Naive B cell (primary cell): ENCODE measurements around the gene ROBO3. TPM values are rescaled to one million over a fixed set of nuclear protein-coding genes. Genes with fewer than 3 reads are reported as not detected.

Experiments used
- ATAC-seq, 2 donors: fragments of 150-1000 bp; cut with Tn5 transposase; 2 replicates each; pipeline ENCODE4 v1.10.0; 2021; ENCODE audit warnings: low read depth in 2 of 2, mild to moderate bottlenecking in 2 of 2, moderate library complexity in 2 of 2
- DNase-seq: peaks from one replicate; pipeline ENCODE4 v3.0.0; 2022
- H3K27ac Mint-ChIP-seq, 6 donors: one replicate each; pipeline ENCODE4 v1.8.0; 2020 to 2022; ENCODE audit warnings: mild to moderate bottlenecking in 6 of 6, mixed read lengths in 6 of 6, moderate library complexity in 5 of 6, inconsistent platforms in 2 of 6
- H3K27me3 Mint-ChIP-seq, 3 donors: one replicate each; pipeline ENCODE4 v1.8.0; 2021 to 2022; ENCODE audit warnings: mixed read lengths in 3 of 3, mild to moderate bottlenecking in 1 of 3
- H3K36me3 Mint-ChIP-seq, 2 donors: one replicate each; pipeline ENCODE4 v1.8.0; 2020 to 2022; ENCODE audit warnings: mixed read lengths in 2 of 2, inconsistent platforms in 1 of 2, mild to moderate bottlenecking in 1 of 2
- H3K4me1 Mint-ChIP-seq, 3 donors: one replicate each; pipeline ENCODE4 v1.8.0; 2020 to 2022; ENCODE audit warnings: mixed read lengths in 3 of 3, inconsistent platforms in 1 of 3, mild to moderate bottlenecking in 1 of 3, moderate library complexity in 1 of 3
- H3K4me3 Mint-ChIP-seq, 8 donors: one replicate each; pipeline ENCODE4 v1.8.0; 2020 to 2022; ENCODE audit warnings: mild to moderate bottlenecking in 8 of 8, mixed read lengths in 8 of 8, moderate library complexity in 8 of 8, inconsistent platforms in 2 of 8
- H3K9me3 Mint-ChIP-seq, 7 donors: one replicate each; pipeline ENCODE4 v1.8.0; 2020 to 2022; ENCODE audit warnings: mixed read lengths in 7 of 7, mild to moderate bottlenecking in 5 of 7, inconsistent platforms in 2 of 7, moderate library complexity in 1 of 7
- polyA plus RNA-seq, 6 donors: library from polyadenylated mRNA; unstranded; fragments of 300-500 nt; fragmentation: Illumina TruSeq; gene quantifications; one replicate each; pipeline ENCODE4 v1.2.3, GENCODE V29; 2021; ENCODE audit warnings: low read depth in 6 of 6

The ROBO3 gene
- polyA plus RNA-seq, 6 donors from 2014 or later = 0.21 to 2.0 (median 0.69) TPM; not detected in 2

DNA sequence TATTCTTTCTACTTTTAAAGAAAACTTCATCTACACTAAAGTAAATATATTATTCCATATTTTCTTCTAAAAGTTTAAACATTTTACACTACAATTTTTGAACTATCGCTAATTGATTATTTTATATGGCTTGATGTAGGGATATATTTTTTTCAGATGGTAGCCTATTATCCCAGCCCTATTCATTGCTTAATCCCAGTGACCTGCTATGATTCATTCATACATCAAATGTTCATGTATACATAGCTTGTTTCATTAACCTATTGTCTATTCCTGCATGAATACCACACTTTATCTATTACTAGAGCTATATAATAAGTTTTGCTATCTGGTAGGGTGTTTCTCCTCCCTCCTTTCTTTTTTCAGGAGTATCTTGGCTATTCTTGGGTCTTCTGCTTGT, 37.4 kb downstream of the ROBO3 start:
- no peaks in the 10 kb centered on the region for H3K4me1 Mint-ChIP-seq
- H3K36me3 Mint-ChIP-seq = no peaks in the 10 kb centered on the region
- H3K27me3 Mint-ChIP-seq = peaks cover 34 to 41% (median 34%) of the 10 kb centered on the region in 3 donors
- H3K9me3 Mint-ChIP-seq = peaks cover 0 to 6% (median 0%) of the 10 kb centered on the region in 7 donors
- H3K27ac Mint-ChIP-seq = no peak overlapping the region
- no peak overlapping the region for H3K4me3 Mint-ChIP-seq
- ATAC-seq (no peak), DNase-seq (no peak)

DNA sequence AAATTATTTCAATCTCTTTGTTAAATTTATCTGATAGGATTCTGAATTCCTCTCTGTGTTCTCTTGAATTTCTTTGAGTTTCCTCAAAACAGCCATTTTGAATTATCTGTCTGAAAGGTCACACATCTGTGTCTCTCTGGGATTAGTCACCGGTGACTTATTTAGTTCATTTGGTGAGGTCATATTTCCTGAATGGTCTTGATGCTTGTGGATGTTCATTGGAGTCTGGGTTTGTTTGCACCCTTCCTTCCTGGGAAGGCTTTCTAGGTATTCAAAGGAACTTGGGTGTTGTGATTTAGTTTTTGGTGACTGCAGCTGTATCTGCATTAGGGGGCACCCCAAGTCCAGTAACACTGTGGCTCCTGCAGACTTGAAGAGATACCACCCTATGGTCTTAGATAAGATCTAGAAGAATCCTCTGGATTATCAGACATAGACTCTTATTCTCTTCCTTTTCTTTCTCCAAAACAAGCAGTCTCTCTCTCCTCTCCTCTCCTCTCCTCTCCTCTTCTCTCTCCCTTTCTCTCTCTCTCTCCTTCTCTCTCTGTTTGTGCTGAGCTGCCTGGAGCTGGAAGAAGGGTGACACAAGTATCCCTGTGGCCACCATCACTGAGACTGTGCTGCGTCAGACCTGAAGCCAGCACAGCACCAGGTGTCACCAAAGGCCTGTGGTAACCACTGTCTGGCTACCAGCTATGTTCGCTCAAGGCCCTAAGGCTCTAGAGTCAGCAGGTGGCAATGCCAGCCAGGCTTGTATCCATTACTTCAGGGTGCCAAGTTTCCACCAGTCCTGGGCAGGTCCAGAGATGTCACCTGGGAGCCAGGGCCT, 50.5 kb downstream of the ROBO3 start:
- ATAC-seq (no peak), DNase-seq (no peak)
- H3K4me1 Mint-ChIP-seq = no peaks in the 10 kb centered on the region
- H3K36me3 Mint-ChIP-seq = peaks cover 0 to 6% of the 10 kb centered on the region in 2 donors
- no peak overlapping the region for H3K27ac Mint-ChIP-seq
- H3K9me3 Mint-ChIP-seq = peaks cover 0 to 31% (median 19%) of the 10 kb centered on the region in 7 donors
- no peak overlapping the region for H3K4me3 Mint-ChIP-seq
- peaks cover 47 to 51% (median 51%) of the 10 kb centered on the region in 3 donors for H3K27me3 Mint-ChIP-seq

DNA sequence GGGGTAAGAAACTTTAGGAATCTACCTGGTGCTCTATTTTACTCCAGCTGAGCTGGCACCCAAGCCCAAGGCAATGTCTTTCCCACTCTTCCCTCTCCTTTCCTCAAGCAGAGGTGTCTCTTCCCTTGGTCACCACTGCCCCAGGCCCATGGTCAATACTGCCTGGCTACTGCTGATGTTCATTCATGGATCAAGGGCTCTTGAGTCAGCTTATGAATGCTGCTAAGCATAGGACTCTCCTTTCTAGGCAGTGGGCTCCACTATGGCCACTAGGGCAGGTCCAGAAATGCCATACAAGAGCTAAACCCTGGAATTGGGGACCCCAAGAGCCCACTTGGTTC, 51.1 kb downstream of the ROBO3 start:
- no peaks in the 10 kb centered on the region for H3K4me1 Mint-ChIP-seq
- no peak for ATAC-seq
- H3K4me3 Mint-ChIP-seq = no peak overlapping the region
- DNase-seq = no peak
- peaks cover 49 to 51% (median 51%) of the 10 kb centered on the region in 3 donors for H3K27me3 Mint-ChIP-seq
- H3K9me3 Mint-ChIP-seq = peaks cover 0 to 27% (median 19%) of the 10 kb centered on the region in 7 donors
- no peak overlapping the region for H3K27ac Mint-ChIP-seq
- H3K36me3 Mint-ChIP-seq = peaks cover 0 to 6% of the 10 kb centered on the region in 2 donors

DNA sequence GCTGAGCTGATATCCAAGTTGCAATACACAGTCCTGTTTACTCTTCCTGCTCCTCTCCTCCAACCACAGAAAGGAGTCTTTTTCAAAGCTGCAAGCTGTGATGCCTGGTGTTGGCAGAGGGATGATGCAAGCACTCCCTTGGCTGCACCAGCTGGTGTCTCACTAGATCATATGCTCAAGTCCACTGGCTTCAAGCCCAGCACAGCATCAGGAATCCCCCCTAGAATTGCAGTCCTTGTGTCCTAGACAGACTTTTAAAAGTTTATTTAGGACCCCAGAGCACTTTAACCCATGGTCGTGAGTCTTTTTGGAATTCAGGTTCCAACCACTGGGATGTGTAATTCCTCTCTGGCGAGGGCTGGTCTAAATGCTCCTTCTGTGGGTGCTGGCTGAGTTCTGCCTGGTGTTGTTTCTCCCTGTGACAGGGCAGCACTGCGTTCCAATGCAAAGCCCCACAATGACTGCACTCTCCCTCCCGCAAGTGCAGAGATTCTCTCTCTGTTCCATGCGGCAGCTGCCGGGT, 51.9 kb downstream of the ROBO3 start:
- Mint-ChIP-seq H3K36me3 (no peaks in the 10 kb centered on the region), H3K4me1 (no peaks in the 10 kb centered on the region), H3K27ac (no peak overlapping the region), H3K9me3 (peaks cover 0 to 19% (median 10%) of the 10 kb centered on the region in 7 donors), H3K27me3 (peaks cover 46 to 57% (median 53%) of the 10 kb centered on the region in 3 donors), H3K4me3 (peak overlapping the region in 1 of 8 donors; percentile 47)
- DNase-seq (no peak), ATAC-seq (no peak)

DNA sequence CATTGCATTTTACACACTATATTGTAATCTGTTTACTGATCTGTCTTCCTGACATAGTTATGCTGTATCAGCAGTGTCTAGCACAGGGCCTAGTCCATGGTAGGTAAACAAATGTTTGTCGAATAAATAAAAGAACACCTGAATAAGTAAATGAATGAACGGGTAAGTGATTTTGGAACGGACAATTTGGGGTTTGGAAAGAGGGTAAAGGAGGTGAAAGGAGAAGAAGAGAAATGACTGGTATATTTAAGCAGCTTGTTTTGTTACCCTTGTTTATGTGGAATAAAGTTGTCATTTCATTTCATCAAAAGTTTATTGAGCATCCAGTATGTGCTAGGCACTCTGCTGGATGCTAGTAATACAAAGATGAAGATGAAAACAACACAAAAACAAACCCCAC, 53.7 kb downstream of the ROBO3 start, which contains the start of gene HEPN1:
HEPN1 (plus strand) TSS at position 301 of the 400 bp plus-strand sequence.
- Mint-ChIP-seq H3K36me3 (no peaks in the 10 kb centered on the region), H3K9me3 (peaks cover 0 to 14% (median 6%) of the 10 kb centered on the region in 7 donors), H3K27ac (no peak within 1 kb of the TSS), H3K4me1 (no peaks in the 10 kb centered on the region), H3K27me3 (peaks cover 47 to 72% (median 68%) of the 10 kb centered on the region in 3 donors), H3K4me3 (peak within 1 kb of the TSS in 5 of 8 donors; percentile 23 to 82 (median 49))
- ATAC-seq = no peak
- no peak for DNase-seq

DNA sequence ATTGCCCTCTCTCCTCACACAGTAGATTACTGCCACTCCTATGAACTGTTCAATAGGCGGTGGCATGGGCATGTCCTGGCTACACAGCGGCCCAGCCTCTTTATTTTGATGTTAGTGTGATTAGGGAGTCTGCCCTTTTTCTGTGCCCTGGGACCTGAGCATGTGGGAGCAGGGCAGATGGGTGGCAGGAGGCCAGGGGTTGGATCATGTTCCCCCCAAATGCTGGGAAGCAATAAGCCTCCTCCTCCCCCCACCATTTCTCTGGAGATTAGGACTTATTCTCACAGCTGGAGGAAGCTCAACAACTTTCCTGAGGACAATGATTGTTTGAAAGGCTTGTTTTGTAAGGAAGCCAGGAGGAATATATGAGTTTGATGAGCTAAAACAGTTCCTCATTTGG, 54.7 kb downstream of the ROBO3 start:
- H3K27me3 Mint-ChIP-seq = peaks cover 48 to 80% (median 77%) of the 10 kb centered on the region in 3 donors

DNA sequence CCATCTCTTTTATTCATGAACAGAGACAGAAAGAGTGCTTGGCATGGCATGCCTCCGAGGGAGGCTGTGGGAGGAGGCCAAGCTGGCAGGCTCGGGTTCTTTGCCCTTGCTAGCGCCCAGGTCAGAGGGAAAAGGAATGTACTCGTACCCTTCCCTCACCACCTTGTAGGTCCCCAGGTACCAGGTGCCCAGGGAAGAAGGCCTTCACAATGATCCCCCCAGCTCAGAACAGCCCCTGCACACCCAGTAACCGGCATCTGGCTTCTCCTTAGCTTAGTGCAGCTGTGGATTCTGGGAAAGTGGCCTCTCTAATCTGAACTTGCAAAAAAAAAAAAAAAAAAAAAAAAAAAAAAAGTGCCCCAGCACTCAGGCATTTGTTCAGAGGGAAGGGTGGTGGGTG, 55.1 kb downstream of the ROBO3 start:
- Mint-ChIP-seq H3K27ac (no peak overlapping the region), H3K4me1 (no peaks in the 10 kb centered on the region), H3K9me3 (peaks cover 0 to 9% (median 0%) of the 10 kb centered on the region in 7 donors), H3K27me3 (peaks cover 44 to 81% (median 80%) of the 10 kb centered on the region in 3 donors), H3K36me3 (no peaks in the 10 kb centered on the region), H3K4me3 (peak overlapping the region in 6 of 8 donors; percentile 41 to 89 (median 80))
- ATAC-seq (peak in 1 of 2 donors; percentile 9), DNase-seq (no peak)

More for the DNA sequence above, 54.7 kb downstream of the ROBO3 start:
- DNase-seq (no peak), ATAC-seq (no peak)
- peaks cover 0 to 12% (median 4%) of the 10 kb centered on the region in 7 donors for H3K9me3 Mint-ChIP-seq
- no peaks in the 10 kb centered on the region for H3K4me1 Mint-ChIP-seq
- no peaks in the 10 kb centered on the region for H3K36me3 Mint-ChIP-seq
- H3K4me3 Mint-ChIP-seq = peak overlapping the region in 4 of 8 donors; percentile 23 to 89 (median 82)
- no peak overlapping the region for H3K27ac Mint-ChIP-seq

DNA sequence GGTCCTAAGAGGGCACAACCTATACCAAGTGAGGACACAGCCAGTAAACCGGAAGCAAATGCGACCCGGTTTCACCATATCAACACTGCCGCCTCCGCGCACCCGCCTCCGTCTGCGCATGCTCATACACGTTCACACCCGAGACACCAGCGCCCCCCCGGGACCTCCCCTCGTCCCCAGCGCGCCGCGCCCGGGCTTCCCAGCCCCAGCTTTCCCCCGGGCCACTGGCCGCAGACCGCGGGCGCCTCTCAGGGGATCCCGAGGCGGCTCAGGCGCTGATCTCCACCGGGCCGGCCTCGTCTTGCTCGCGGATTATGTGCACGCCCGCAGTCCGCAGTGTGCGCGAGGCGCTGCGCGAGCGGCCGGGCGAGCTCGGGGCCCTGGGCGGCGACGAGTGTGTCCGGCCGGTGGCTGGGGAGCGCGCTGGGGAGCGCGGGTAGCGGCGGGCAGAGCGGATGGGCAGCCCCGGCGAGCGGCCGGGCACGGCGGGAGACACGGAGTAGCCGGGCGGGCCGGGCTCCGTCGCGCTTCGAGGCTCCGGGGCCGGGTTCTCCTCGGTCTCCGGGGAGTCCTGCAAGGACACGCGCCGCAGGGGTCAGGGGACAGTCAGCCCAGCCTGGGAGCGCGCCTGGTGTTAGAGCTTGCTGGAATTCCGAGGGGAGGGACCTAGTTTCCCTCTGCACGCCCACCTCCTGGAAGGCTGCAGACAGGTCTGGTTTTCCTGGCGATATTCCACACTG, 55.8 kb downstream of the ROBO3 start:
- peak; percentile 28 for DNase-seq
- H3K27me3 Mint-ChIP-seq = peaks cover 37 to 79% (median 77%) of the 10 kb centered on the region in 3 donors
- ATAC-seq = peak; percentile 70 to 80

DNA sequence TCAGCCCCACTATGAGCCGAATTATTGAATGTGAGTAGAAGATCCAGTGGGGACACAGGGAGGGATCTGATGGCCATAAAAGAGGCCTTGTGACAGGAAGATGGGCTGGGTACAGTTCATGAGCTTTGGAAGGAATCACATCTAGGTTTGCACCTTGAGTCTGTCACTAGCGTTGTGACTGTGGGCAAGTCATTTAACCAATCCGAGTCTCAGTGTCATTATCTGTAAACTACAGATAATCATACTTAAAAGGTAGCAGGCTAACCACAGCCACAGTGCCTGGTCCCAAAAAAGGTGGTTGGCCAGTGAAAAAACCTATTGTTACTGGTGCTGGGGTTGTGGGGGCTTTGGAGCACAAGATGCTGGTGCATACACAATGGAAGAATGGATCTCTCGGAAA, 57.6 kb downstream of the ROBO3 start:
- Mint-ChIP-seq H3K27ac (peak overlapping the region in 1 of 6 donors; percentile 18), H3K4me3 (peak overlapping the region in 1 of 8 donors; percentile 21), H3K36me3 (no peaks in the 10 kb centered on the region), H3K27me3 (peaks cover 31 to 64% (median 63%) of the 10 kb centered on the region in 3 donors), H3K4me1 (no peaks in the 10 kb centered on the region), H3K9me3 (peaks cover 0 to 6% (median 0%) of the 10 kb centered on the region in 7 donors)
- no peak for DNase-seq
- ATAC-seq = no peak

More for the DNA sequence above, 55.8 kb downstream of the ROBO3 start:
- Mint-ChIP-seq H3K4me1 (no peaks in the 10 kb centered on the region), H3K36me3 (no peaks in the 10 kb centered on the region), H3K4me3 (peak overlapping the region in 7 of 8 donors; percentile 7 to 89 (median 78)), H3K27ac (no peak overlapping the region), H3K9me3 (peaks cover 0 to 6% (median 0%) of the 10 kb centered on the region in 7 donors)

DNA sequence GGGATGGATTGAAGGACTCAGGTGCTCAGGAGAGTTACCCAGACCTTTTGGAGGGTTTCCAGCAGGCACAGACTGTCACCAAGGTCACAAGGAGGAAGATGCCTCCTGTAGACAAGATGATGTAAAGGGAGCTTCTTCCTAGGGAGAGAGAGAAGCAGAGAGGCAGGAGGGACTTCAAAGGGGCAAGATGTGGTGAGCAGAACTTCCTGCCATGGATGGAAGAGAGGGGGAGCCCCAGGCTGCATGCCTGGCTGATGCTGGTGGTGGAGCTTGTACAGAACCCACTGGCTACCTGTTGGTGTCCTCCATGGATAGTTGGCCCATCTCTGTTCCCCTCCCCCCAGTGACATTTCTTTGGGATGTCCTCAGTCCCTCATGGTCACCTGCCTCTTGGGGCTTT, 58.1 kb downstream of the ROBO3 start:
- peak overlapping the region in 2 of 8 donors; percentile 21 to 37 for H3K4me3 Mint-ChIP-seq
- no peaks in the 10 kb centered on the region for H3K36me3 Mint-ChIP-seq
- H3K27me3 Mint-ChIP-seq = peaks cover 29 to 60% (median 58%) of the 10 kb centered on the region in 3 donors
- no peak for ATAC-seq
- peaks cover 0 to 6% (median 0%) of the 10 kb centered on the region in 7 donors for H3K9me3 Mint-ChIP-seq
- H3K4me1 Mint-ChIP-seq = no peaks in the 10 kb centered on the region
- H3K27ac Mint-ChIP-seq = no peak overlapping the region
- no peak for DNase-seq

DNA sequence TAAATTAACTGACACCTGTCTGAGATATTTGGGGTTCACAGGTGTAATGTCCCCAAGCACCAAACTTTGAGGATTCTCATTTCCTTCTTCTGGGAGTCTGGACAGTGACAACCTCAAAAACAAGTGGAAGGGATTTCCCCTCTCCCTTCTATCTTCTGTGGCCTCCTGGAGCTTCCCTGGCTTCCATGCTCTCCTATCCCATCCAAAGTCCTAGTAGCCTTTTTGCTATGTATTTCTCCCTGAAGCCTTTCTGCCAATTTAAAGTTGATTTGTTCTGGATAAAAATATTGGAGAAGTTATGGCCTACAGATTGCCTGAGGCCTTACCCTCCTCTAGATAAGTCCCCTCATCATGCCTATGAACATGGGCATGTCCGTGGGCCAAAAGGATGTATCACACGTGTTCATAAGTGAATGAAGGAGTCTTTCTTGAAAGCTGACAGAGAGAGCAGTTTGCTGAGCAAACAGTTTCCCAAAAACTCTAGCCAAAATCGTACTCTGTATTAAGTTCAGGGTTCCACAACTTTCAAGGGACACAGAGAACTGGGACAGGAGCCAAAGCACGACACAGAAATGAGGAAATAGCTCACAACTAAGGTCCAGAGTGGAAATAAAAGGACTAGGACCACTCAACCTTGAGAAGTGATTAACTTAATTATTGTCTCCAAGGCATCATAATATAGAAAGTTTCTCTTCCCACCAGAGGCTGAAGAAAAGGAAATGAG, 63.9 kb downstream of the ROBO3 start:
- Mint-ChIP-seq H3K36me3 (no peaks in the 10 kb centered on the region), H3K4me3 (no peak overlapping the region), H3K9me3 (peaks cover 0 to under 1% (median 0%) of the 10 kb centered on the region in 7 donors), H3K27me3 (peaks cover 6 to 25% (median 25%) of the 10 kb centered on the region in 3 donors), H3K27ac (no peak overlapping the region), H3K4me1 (peaks cover 0 to 5% (median 0%) of the 10 kb centered on the region in 3 donors)
- ATAC-seq (no peak), DNase-seq (no peak)

DNA sequence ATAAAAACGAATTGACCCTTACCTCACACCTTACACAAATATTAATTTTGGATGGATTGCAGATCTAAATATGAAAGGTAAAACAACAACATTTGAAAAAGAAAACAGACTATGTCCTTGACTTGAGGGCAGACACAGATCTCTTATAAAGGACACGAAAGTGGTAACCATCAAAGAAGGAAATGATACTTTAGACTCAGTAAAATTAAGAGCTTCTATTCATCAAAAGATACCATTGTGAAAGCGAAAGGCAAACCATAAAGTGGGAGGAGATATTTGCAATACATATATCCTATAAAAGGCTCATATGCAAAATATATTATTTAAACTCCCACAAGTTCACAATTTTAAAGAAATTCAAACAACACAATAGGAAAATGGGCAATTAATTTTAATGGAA, 65.6 kb downstream of the ROBO3 start:
- H3K36me3 Mint-ChIP-seq = no peaks in the 10 kb centered on the region
- ATAC-seq (peak in 1 of 2 donors; percentile 33), DNase-seq (no peak)
- H3K4me3 Mint-ChIP-seq = no peak overlapping the region
- peak overlapping the region in 1 of 6 donors; percentile 33 for H3K27ac Mint-ChIP-seq
- H3K4me1 Mint-ChIP-seq = peaks cover 0 to 5% (median 0%) of the 10 kb centered on the region in 3 donors
- no peaks in the 10 kb centered on the region for H3K9me3 Mint-ChIP-seq
- peaks cover 5 to 10% (median 8%) of the 10 kb centered on the region in 3 donors for H3K27me3 Mint-ChIP-seq
